ENCODE results near the gene ANO1. TPM values are rescaled to one million over a fixed set of nuclear protein-coding genes. Genes with fewer than 3 reads are reported as not detected.

ANO1 gene
- total and polyA plus RNA-seq, 2 of the 8 experiments (the other 6 are each of a cell fraction or from before 2014, with no cell fraction given) = 4.7 to 5.0 TPM

DNA sequence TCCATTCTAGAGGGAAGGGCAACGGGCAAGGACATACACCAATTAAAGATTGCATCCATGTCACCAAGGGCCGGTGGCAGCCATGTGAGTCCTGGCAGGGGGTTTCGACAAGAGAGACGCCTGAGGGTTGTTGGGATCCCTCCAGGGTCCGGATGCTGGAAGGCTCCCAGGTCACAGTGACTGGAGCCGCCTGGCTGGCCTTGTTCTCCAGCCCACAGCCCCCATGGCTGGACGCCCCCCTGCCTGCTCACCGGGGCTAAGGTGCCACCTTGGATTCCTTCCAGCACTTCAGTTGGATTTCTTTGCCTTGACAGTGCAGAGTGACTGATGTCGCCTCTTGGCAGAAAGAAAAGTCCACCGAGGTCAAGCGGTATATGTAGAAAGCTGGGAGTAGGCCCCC lies 42.6 kb downstream of the ANO1 start:
- no peak overlapping the region for H2BK15ac ChIP-seq (ENCODE audit: low read length)
- H3K18ac ChIP-seq (ENCODE audit: extremely low read depth, low read length) = no peak overlapping the region
- H3K4me1 ChIP-seq (replicated peaks in 1 of 4; ENCODE audit: control insufficient read depth in 3 of 4, insufficient read depth in 4 of 4, low read length in 3 of 4) = peaks cover 0 to 8% (median 3%) of the 10 kb centered on the region in 4 experiments; a peak in 6 of 7 replicates
- POLR2A ChIA-PET (ENCODE audit: partially characterized antibody) = interaction anchor here (1.2 kb wide), 1 partner anchor 9 kb away, joined by 3 read pairs; no protein-coding TSS in a partner anchor
- FAIRE-seq (no peak), DNase-seq (ENCODE audit: low read depth in 1 of 2, low spot score in 2 of 2) (no peak)
- H3K27me3 ChIP-seq (replicated peaks in 1 of 4; ENCODE audit: control insufficient read depth in 3 of 4, extremely low read depth in 1 of 4, insufficient read depth in 3 of 4, low read length in 3 of 4) = no peaks in the 10 kb centered on the region; a peak in 1 of 7 replicates
- no peak overlapping the region for H2AK5ac ChIP-seq (ENCODE audit: low read depth, low read length)
- peaks cover 0 to 3% of the 10 kb centered on the region in 2 experiments for H4K20me1 ChIP-seq (replicated peaks in 1 of 2; ENCODE audit: control insufficient read depth in 1 of 2, insufficient read depth in 2 of 2, low read length in 2 of 2)
- H2BK5ac ChIP-seq (ENCODE audit: low read depth, low read length) = no peak overlapping the region
- no peaks in the 10 kb centered on the region for H3K36me3 ChIP-seq (ENCODE audit: control insufficient read depth in 2 of 4, insufficient read depth in 4 of 4, low read length in 3 of 4)
- no peak overlapping the region for H3K4me2 ChIP-seq (ENCODE audit: insufficient read depth in 1 of 2, low read depth in 2 of 2, low read length in 2 of 2)
- no peak overlapping the region for H2BK20ac ChIP-seq (ENCODE audit: low read length)
- no peak overlapping the region for H4K5ac ChIP-seq (ENCODE audit: insufficient read length, low read depth, low read length)
- peaks cover 15% of the 10 kb centered on the region; the same call in 1 of the 2 replicates for H3K23me2 ChIP-seq (ENCODE audit: low read depth, low read length)
- H4K8ac ChIP-seq (ENCODE audit: extremely low read depth, insufficient read depth, low read length) = no peak overlapping the region
- H2BK12ac ChIP-seq (ENCODE audit: low read depth, low read length) = no peak overlapping the region
- H3K79me1 ChIP-seq (ENCODE audit: low read depth, low read length) = no peaks in the 10 kb centered on the region
- CTCF ChIA-PET (ENCODE audit: partially characterized antibody) = no interaction called here
- H3K23ac ChIP-seq (ENCODE audit: insufficient read length) = no peak overlapping the region
- no peaks in the 10 kb centered on the region for H3K9me3 ChIP-seq (ENCODE audit: insufficient read depth in 2 of 2, low read depth in 1 of 2, low read length in 1 of 2)
- WGBS, 2 experiments (ENCODE audit: extremely low coverage in 1 of 2, insufficient coverage in 1 of 2, insufficient read length in 1 of 2, insufficient replicate concordance in 2 of 2, low coverage in 1 of 2, low lambda C conversion rate in 2 of 2, missing lambda C conversion rate in 1 of 2) = 89% methylated on average over 11 of the region's 11 CpGs; no CpG with 5 or more reads in 1 of the 2 experiments
- no peak overlapping the region for H2AFZ ChIP-seq (ENCODE audit: low read length)
- H3K79me2 ChIP-seq (ENCODE audit: control insufficient read depth in 1 of 2, insufficient read depth in 2 of 2, low read length in 2 of 2) = no peaks in the 10 kb centered on the region
- no peak overlapping the region for H3K27ac ChIP-seq (ENCODE audit: low read depth, low read length)
- H3K9ac ChIP-seq (replicated peaks in 1 of 4; ENCODE audit: extremely low read depth in 1 of 4, low read depth in 3 of 4, low read length in 3 of 4) = no peak overlapping the region
- no peak overlapping the region for H3K4ac ChIP-seq (replicated peaks; ENCODE audit: insufficient read length, low read depth, low read length)
- H4K91ac ChIP-seq (replicated peaks; ENCODE audit: insufficient read length, low read length) = no peak overlapping the region
- H3K14ac ChIP-seq (ENCODE audit: insufficient read length) = no peak overlapping the region
- no peak overlapping the region for H3K4me3 ChIP-seq (ENCODE audit: extremely low read depth in 1 of 4, insufficient read depth in 2 of 4, low read depth in 3 of 4, low read length in 4 of 4)
- no peak overlapping the region for H2BK120ac ChIP-seq (replicated peaks; ENCODE audit: low read depth, low read length)
- H3K56ac ChIP-seq (replicated peaks; ENCODE audit: insufficient read length, low read depth, low read length) = no peak overlapping the region
- TF ChIP-seq ZNF274 (IDR thresholded peaks at IDR 0.05; ENCODE audit: borderline replicate concordance, extremely low read depth, low read length) = no peak
- TF ChIP-seq, protein P1, sequence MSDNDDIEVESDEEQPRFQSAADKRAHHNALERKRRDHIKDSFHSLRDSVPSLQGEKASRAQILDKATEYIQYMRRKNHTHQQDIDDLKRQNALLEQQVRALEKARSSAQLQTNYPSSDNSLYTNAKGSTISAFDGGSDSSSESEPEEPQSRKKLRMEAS (IDR thresholded peaks at IDR 0.05) = no peak
- TF ChIP-seq TAF7 (optimal IDR thresholded peaks at IDR 0.05; ENCODE audit: borderline replicate concordance, low read depth, low read length) = no peak
- no peak for TF ChIP-seq CHD1 (IDR thresholded peaks at IDR 0.05; ENCODE audit: low read depth, low read length)
- no peak for TF ChIP-seq POU5F1 (IDR thresholded peaks at IDR 0.05; ENCODE audit: low read depth, low read length)
- TF ChIP-seq BCL11A (IDR thresholded peaks at IDR 0.05; ENCODE audit: low read depth in 2 of 2, low read length in 2 of 2) = no peak
- TF ChIP-seq, protein P2, sequence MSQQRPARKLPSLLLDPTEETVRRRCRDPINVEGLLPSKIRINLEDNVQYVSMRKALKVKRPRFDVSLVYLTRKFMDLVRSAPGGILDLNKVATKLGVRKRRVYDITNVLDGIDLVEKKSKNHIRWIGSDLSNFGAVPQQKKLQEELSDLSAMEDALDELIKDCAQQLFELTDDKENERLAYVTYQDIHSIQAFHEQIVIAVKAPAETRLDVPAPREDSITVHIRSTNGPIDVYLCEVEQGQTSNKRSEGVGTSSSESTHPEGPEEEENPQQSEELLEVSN (IDR thresholded peaks at IDR 0.05) = no peak
- no peak for TF ChIP-seq GABPA (IDR thresholded peaks at IDR 0.05; ENCODE audit: borderline replicate concordance, insufficient read depth, low read length)
- no peak for TF ChIP-seq SAP30 (IDR thresholded peaks at IDR 0.05; ENCODE audit: insufficient read depth, insufficient replicate concordance, low read length)
- TF ChIP-seq EZH2 (IDR thresholded peaks at IDR 0.05; ENCODE audit: low read depth, low read length, severe bottlenecking) = no peak
- no peak for TF ChIP-seq TEAD4 (IDR thresholded peaks at IDR 0.05; ENCODE audit: low read depth, low read length)
- TF ChIP-seq SP1 (IDR thresholded peaks at IDR 0.05; ENCODE audit: low read depth, low read length) = no peak
- no peak for TF ChIP-seq KDM1A (IDR thresholded peaks at IDR 0.05; ENCODE audit: borderline replicate concordance, low read length)
- no peak for TF ChIP-seq POLR2AphosphoS5 (IDR thresholded peaks at IDR 0.05; ENCODE audit: low read depth, low read length)
